Cardiac fibroblast (primary cell): ENCODE measurements around the gene BAD.
A peak's percentile ranks its signal among the peaks of the same experiment; 100 is the strongest.

Experiments
- DNase-seq, 2 donors: peaks; one replicate each; pipeline versions ENCODE4 v3.0.0 to v3.0.0-alpha.2; 2010; ENCODE audit warnings: low read depth in 2 of 2
- H3K4me3 ChIP-seq, 2 donors: replicated peaks in 1 of 2; 1 replicate in 1 of 2; 2 replicates in 1 of 2; pipeline ENCODE4 v1.5.1; 2011; ENCODE audit warnings: low read depth in 2 of 2, low read length in 2 of 2, mild to moderate bottlenecking in 2 of 2, moderate library complexity in 1 of 2
- TF ChIP-seq, protein P1 (sequence below): IDR thresholded peaks from one replicate; pipeline ENCODE4 v1.5.1; 2011; ENCODE audit warnings: low read depth, mild to moderate bottlenecking, low read length, inconsistent platforms

The BAD gene

DNA sequence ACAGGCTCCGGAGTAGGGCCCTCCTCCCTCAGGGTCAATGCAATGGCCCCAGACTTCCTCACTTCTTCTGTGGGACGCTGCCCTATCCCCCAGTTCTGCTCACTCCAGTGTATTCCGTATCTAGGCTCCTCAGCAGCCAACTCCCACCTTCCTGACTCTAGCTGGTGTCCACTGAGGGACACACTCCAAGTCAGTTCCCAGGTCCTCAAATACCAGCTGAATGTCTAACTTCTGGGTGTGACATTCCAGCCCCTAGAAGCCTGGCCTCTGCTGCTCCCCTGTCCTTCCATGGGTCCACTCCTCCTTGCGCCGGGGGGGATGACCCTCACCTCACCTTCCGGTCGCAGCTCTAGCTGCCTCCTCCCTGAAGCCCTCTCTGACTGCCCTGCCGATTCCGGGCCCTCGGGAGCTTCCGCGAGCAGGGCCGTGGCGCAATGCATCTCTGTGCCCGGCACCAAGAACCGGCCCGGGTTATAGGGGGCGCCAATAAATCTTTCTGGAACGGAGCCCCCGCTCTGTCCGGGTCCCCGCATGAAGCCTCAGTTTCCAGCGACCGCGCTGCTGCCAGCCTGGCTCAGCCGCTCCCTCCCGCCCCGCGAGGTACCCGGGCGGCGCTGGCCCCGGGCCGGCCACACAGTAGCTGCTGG lies 15.4 kb downstream of the BAD start:
- TF ChIP-seq, protein P1, sequence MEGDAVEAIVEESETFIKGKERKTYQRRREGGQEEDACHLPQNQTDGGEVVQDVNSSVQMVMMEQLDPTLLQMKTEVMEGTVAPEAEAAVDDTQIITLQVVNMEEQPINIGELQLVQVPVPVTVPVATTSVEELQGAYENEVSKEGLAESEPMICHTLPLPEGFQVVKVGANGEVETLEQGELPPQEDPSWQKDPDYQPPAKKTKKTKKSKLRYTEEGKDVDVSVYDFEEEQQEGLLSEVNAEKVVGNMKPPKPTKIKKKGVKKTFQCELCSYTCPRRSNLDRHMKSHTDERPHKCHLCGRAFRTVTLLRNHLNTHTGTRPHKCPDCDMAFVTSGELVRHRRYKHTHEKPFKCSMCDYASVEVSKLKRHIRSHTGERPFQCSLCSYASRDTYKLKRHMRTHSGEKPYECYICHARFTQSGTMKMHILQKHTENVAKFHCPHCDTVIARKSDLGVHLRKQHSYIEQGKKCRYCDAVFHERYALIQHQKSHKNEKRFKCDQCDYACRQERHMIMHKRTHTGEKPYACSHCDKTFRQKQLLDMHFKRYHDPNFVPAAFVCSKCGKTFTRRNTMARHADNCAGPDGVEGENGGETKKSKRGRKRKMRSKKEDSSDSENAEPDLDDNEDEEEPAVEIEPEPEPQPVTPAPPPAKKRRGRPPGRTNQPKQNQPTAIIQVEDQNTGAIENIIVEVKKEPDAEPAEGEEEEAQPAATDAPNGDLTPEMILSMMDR = no peak
- H3K4me3 ChIP-seq = peak overlapping the region; percentile 56
- peak; percentile 75 to 82 for DNase-seq

DNA sequence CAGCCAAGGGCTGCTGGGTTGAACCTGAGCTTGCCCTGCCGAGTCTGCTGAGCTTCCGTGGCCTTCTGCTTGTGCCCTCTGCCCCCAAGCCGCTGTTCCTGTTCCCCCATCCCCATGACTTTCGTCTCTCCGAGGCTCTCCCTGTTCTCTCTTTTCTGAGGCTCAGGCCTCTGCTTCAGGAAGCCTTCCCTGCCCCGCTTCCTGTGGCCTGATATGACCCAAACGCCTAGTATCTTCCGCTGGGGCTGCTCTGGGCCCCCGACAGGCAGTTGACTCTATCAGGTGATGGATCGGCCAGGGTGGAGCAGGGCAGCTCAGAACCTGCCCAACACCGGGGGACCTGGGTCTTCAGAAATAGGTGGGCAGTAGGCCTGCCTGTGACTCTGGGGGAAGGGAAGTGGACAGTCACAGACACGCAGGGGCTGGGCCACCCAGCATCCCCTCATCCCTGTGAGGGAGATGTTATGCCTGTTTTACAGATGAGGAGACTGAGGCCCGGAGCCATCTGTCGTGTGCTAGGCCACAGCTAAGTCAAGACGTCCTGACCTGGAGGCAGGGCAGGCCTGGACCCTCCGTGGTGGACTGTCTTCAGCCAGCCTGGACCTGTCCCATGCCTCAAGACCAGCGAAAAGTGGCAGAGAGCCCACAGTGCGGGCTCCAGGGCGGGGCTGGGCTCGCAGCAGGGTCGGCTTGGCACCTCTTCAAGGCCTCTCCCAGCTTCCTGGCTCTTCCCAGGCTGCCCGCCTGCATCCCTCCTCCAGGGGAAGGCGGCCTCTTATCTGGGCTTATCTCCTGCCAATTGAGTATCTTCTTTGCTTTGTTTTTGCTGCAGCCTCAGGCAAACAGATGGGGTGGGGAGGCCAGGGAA lies 16.2 kb downstream of the BAD start:
- H3K4me3 ChIP-seq = peak overlapping the region in 1 of 2 donors; percentile 56
- TF ChIP-seq, protein P1 = no peak
- peak; percentile 29 to 93 for DNase-seq

DNA sequence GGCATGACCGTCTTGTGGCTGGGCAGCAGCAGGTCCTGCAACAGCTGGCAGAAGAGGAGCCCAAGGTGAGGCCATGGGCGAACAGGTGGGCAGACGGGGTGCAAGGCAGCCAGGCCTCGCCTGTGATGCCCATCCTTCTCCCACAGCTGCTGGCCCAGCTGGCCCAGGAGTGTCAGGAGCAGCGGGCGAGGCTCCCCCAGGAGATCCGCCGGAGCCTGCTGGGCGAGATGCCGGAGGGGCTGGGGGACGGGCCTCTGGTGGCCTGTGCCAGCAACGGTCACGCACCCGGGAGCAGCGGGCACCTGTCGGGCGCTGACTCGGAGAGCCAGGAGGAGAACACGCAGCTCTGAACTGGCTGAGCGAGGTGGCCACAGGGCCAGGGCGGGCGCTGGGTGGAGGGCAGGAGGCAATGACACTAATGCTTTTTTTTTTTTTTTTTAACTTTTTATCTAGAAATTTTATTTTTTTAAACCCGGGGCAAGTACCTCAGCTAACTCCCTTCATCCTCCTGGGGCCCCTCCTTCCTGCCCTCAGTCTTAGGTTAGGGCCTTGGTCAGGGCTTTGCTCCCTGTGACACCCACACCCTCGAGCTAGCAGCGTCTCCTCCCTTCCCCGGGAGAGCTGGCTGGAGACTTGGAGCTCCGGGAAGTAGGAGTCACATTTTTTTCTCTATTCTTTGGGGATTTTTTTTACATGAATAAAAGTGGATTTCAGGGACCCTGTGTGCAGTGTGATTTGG lies 17.1 kb downstream of the BAD start:
- peak in 1 of 2 donors; percentile 58 for DNase-seq
- H3K4me3 ChIP-seq = no peak overlapping the region
- TF ChIP-seq, protein P1 = no peak

DNA sequence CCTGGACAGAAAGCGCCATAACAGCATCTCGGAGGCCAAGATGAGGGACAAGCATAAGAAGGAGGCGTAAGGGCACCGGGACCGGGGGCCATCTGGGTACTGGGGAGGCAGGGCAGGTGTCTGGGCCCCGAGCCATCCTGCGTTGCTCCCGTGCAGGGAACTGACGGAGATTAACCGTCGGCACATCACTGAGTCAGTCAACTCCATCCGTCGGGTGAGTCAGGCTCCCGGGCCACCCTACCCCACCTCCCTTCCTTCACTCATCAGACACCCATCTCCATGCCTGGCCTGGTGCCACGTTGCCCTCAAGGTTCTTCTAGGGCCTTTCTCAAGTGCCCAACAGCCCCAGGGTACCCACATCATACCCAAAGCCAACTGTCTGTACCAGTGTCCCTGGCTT lies 18.1 kb downstream of the BAD start:
- TF ChIP-seq, protein P1 = no peak
- no peak overlapping the region for H3K4me3 ChIP-seq
- DNase-seq = peak in 1 of 2 donors; percentile 64

DNA sequence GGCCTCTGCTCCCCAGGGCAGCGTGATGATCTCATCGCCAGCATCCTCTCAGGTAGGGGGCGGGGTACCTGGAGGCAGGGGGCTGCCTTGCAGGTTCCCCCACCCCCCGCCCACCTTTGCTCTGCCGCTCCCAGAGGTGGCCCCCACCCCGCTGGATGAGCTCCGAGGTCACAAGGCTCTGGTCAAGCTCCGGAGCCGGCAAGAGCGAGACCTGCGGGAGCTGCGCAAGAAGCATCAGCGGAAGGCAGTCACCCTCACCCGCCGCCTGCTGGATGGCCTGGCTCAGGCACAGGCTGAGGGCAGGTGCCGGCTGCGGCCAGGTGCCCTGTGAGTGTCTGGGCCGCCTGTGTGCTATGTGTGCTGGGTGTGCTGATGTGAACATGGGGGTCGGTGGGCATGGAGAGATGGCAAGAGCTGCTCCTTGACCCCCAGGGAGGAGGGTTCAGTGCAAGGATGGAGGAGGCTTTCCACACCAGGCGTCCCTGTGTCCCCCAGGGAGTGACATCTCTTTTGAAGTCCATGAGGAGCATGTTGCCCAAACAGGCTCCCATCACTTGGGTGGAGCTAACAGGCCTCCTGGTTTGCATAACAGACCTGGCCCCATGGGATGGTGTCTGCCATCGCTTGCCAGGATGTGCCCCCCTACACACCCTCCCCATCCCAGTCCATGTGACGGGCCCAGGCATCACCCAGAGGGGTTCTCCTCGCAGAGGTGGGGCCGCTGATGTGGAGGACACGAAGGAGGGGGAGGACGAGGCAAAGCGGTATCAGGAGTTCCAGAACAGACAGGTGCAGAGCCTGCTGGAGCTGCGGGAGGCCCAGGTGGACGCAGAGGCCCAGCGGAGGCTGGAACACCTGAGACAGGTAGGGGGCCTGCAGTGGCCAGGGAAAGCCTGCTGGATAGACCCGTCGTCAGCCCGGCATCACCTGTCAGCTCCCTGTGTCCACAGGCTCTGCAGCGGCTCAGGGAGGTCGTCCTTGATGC lies 19.0 kb downstream of the BAD start:
- no peak overlapping the region for H3K4me3 ChIP-seq
- no peak for DNase-seq
- TF ChIP-seq, protein P1 = no peak
